ENCODE data around the gene MAP4K5. TPM values are rescaled to one million over a fixed set of nuclear protein-coding genes. Genes with fewer than 3 reads are reported as not detected.

Gene MAP4K5
- total and polyA plus RNA-seq, 2 of the 13 experiments (the other 11 are each of a cell fraction or from before 2014, with no cell fraction given) = 12.7 to 23.9 TPM

- TF ChIP-seq NFAT5 (CRISPR knock-in tag; IDR thresholded peaks at IDR 0.05) = peak; percentile 95
- TF ChIP-seq GLMP (CRISPR knock-in tag; IDR thresholded peaks at IDR 0.05; ENCODE audit: borderline replicate concordance) = no peak
- no peak for TF ChIP-seq STAT6 (CRISPR knock-in tag; IDR thresholded peaks at IDR 0.05; ENCODE audit: borderline replicate concordance)
- TF ChIP-seq EHMT2 (IDR thresholded peaks at IDR 0.05; ENCODE audit: borderline replicate concordance, low read depth, low read length) = no peak
- no peak for TF ChIP-seq AHDC1 (CRISPR knock-in tag; IDR thresholded peaks at IDR 0.05; ENCODE audit: borderline replicate concordance)
- no peak for TF ChIP-seq ZC3H4 (CRISPR knock-in tag; IDR thresholded peaks at IDR 0.05; ENCODE audit: borderline replicate concordance)
- TF ChIP-seq HOXA5 (CRISPR knock-in tag; IDR thresholded peaks at IDR 0.05) = no peak
- TF ChIP-seq ZNF552 (CRISPR knock-in tag; IDR thresholded peaks at IDR 0.05; ENCODE audit: borderline replicate concordance) = no peak; the same call in 1 of the 2 replicates
- no peak for TF ChIP-seq RORA (CRISPR knock-in tag; IDR thresholded peaks at IDR 0.05)
- no peak for TF ChIP-seq SRSF1 (optimal IDR thresholded peaks at IDR 0.05; ENCODE audit: low read depth, low read length)
- TF ChIP-seq HOXD1 (CRISPR knock-in tag; IDR thresholded peaks at IDR 0.05) = peak; percentile 84
- no peak for TF ChIP-seq ZNF224 (CRISPR knock-in tag; IDR thresholded peaks at IDR 0.05)
- TF ChIP-seq ETV6 (CRISPR knock-in tag; conservative IDR thresholded peaks at IDR 0.05) = peak; percentile 44; the same call in 1 of the 2 replicates
Measured at GRCh38 chr14:50396631-50397389, 135.6 kb downstream of the MAP4K5 start, which contains the start of gene CDKL1 (continued).
